AG09309 (cell line): ENCODE data around the gene ENDOD1.

ENCODE experiments used
- DNase-seq: peaks from one replicate; pipeline ENCODE4 v3.0.0-alpha.2; 2010; ENCODE audit warnings: low read depth
- H3K4me3 ChIP-seq: 2 replicates; pipeline ENCODE4 v1.5.1; 2011; ENCODE audit warnings: mild to moderate bottlenecking, low read depth, low read length, moderate library complexity; ENCODE audit not compliant: control insufficient read depth
- TF ChIP-seq, protein P1 (sequence below): IDR thresholded peaks from 2 replicates; pipeline ENCODE4 v1.5.1; 2011; ENCODE audit warnings: mild to moderate bottlenecking, low read depth, low read length, inconsistent platforms; ENCODE audit not compliant: insufficient read depth, control insufficient read depth; ENCODE audit errors: missing control alignments

The ENDOD1 gene

DNA sequence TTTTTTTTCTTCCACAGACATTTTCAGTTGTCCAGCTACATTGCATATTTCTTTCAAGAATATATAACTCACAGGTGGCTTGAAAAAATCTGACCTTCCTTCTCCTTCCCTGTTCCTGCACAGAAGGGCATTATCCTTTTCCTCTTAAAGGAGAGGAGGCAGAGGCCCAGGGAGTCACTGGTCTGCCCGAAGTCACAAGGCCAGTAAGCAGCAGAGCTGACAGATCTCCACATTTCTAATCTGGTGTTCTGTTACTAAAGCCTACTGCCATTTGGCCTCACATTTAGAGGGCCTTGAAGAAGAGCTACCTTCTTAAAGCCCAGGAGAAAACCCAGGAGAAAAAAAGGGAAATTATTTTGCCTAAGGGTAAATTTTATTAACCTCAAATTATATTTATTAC is 12.3 kb downstream of the ENDOD1 start:
- no peak overlapping the region for H3K4me3 ChIP-seq
- TF ChIP-seq, protein P1, sequence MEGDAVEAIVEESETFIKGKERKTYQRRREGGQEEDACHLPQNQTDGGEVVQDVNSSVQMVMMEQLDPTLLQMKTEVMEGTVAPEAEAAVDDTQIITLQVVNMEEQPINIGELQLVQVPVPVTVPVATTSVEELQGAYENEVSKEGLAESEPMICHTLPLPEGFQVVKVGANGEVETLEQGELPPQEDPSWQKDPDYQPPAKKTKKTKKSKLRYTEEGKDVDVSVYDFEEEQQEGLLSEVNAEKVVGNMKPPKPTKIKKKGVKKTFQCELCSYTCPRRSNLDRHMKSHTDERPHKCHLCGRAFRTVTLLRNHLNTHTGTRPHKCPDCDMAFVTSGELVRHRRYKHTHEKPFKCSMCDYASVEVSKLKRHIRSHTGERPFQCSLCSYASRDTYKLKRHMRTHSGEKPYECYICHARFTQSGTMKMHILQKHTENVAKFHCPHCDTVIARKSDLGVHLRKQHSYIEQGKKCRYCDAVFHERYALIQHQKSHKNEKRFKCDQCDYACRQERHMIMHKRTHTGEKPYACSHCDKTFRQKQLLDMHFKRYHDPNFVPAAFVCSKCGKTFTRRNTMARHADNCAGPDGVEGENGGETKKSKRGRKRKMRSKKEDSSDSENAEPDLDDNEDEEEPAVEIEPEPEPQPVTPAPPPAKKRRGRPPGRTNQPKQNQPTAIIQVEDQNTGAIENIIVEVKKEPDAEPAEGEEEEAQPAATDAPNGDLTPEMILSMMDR: no peak
- DNase-seq: no peak

DNA sequence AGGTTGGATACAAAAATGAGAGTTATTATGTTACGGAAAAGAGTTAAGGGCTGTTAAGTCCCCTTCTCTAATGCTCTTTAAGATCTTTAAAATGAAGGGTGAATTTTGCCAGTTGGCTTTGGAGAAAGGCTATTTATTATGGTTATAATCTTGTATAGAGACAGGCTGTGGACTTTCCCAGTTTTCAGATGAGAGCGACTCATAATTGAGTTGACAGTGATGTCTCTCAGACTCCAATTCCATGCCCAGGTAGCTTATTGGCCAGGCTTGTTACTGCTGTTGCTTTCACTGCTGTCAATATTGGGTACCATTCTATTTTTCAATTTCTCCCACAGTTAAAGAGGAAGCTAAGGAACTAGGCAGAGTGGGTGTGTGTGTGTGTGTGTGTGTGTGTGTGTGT is 13.1 kb downstream of the ENDOD1 start:
- H3K4me3 ChIP-seq: no peak overlapping the region
- DNase-seq: no peak
- TF ChIP-seq, protein P1: no peak

DNA sequence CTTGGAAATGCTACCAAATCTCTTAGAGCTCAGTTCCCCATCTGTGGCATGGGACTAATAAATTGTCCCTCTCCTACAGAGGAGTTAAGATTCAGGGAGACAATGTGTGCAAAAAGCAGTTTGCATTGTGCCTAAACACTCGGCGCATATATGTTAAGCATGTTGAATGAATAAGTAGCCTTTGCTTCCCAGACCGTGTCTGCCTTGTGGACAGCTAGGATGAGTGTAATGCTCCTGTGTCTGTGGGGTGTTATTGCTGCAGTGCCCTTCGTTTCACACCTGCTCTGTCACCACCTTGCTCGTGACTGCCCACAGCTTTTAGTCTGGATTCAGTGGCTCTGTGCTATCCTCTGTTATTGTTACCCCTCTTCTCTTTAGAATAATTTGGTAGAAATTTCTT is 14.1 kb downstream of the ENDOD1 start:
- DNase-seq: no peak
- TF ChIP-seq, protein P1: no peak
- no peak overlapping the region for H3K4me3 ChIP-seq

DNA sequence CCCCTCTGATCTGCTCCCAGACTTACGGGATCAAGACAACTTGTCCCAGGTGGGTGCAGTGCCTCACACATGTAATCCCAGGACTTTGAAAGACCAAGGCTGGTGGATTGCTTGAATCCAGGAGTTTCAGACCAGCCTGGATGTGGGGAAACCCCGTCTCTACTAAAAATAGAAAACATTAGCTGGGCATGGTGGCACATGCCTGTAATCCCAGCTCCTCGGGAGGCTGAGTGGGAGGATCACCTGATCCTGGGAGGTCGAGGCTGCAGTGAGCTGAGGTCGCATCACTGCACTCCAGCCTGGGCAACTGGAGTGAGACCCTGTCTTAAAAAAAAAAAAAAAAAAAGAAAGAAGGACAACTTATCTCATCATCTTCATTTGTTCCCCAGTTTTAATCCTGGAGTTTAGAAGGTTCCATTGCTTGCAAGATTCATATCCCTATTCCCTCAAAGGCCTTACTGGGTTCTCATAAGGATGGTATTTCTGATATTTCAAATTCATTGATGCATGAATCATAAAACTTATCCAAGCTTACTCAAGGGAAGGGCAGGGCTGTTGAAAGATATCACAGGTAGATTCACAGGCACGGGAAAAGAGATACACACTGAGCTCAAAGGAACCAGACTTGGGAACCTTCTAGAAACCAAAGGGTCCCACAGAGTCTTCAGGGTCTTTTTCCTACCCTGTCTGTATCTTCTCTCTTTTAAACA is 14.6 kb downstream of the ENDOD1 start:
- DNase-seq: no peak
- H3K4me3 ChIP-seq: no peak overlapping the region
- TF ChIP-seq, protein P1: no peak

DNA sequence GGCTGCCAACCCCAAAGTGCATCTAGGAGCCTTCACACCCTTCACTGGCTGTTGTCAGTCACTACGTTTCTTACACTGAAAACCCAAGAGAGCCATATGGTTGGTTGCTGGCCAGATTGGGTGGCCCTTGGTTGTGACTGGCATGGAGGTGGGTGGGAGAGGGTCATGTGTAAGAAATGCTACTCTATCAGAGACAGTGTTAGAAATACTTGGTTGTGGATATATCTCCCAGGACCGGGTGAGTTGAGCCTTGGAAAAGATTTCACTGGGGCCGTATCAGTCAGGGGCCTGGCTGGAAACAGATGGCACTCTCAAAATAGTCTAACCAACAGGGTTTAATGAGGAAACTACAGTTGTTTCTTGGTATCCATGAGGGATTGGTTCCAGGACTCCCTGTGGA is 15.2 kb downstream of the ENDOD1 start:
- TF ChIP-seq, protein P1: no peak
- no peak for DNase-seq
- H3K4me3 ChIP-seq: no peak overlapping the region

DNA sequence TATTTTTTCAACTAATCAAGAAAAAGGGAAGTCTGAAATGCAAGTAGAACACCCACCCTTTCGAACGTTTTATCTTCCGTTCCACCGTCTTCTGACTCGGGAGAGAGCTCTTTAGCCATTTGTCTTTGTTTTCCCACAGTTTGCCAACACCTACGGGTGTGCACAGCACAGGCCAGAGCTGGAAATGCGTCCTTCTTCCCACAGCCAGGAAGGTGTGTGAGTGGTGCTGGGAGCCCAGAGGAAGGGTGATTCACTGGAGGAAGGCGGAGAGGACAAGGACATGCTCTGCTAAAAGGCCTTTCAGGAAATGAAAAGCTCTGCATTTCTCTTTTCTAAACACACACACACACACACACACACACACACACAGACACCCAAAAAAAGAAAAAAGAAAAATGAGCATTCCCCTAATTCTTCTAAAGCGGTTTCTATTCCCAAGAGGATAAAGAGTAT is 18.5 kb downstream of the ENDOD1 start:
- no peak for DNase-seq
- no peak overlapping the region for H3K4me3 ChIP-seq
- TF ChIP-seq, protein P1: no peak
